HG03575 (cell line): ENCODE data around the gene FBXO10.

Experiments used
- ATAC-seq: cut with Tn5 transposase; IDR thresholded peaks from one replicate; pipeline ENCODE4 v1.9.1; 2021; ENCODE audit not compliant: unreplicated experiment, insufficient number of reproducible peaks, low FRiP score; ENCODE audit errors: extremely low read depth

FBXO10 gene

GRCh38 chr9:37464426-37465248 is 111.5 kb downstream of the FBXO10 start:
- peak; percentile 7 for ATAC-seq

- ATAC-seq: no peak
Observed at GRCh38 chr9:37464006-37464405, 112.2 kb downstream of the FBXO10 start.
